GM12878 (cell line): ENCODE data around the gene WWOX. TPM values are rescaled to one million over a fixed set of nuclear protein-coding genes. Genes with fewer than 3 reads are reported as not detected.

Experiments
- ATAC-seq: fragments of 200-7000 bp; cut with Tn5 transposase; 3 replicates; pipeline ENCODE4 v1.9.1; 2020; ENCODE audit warnings: mild to moderate bottlenecking, moderate library complexity
- BruUV-seq: library from RNA; stranded (reverse); fragments of 400-500 nt; replicated peaks from 2 replicates; lab custom pipeline; 2021; lab: Mats Ljungman, UMichigan
- CTCF ChIA-PET: fragments of 300-600 bp; sonication (Branson Sonifier 250); formaldehyde crosslinking; extraction: SDS; loops from one replicate; lab custom pipeline; 2021; ENCODE audit warnings: inconsistent platforms; lab: Yijun Ruan, JAX
- POLR2A ChIA-PET: fragments of 350-600 bp; formaldehyde crosslinking; extraction: SDS; loops from one replicate; lab custom pipeline; 2021; ENCODE audit warnings: inconsistent platforms; lab: Charles Lee
- RAD21 ChIA-PET: fragments of 300-600 bp; sonication (Branson Sonifier 250); formaldehyde crosslinking; loops from one replicate; lab custom pipeline; 2023; ENCODE audit warnings: antibody characterized with exemption; ENCODE audit not compliant: unreplicated experiment; lab: Charles Lee
- SMC1A ChIA-PET: fragments of 300-600 bp; sonication (Branson Sonifier 250); formaldehyde crosslinking; loops from one replicate; lab custom pipeline; 2023; ENCODE audit not compliant: unreplicated experiment, uncharacterized antibody; lab: Charles Lee
- DNase-seq: peaks from one replicate; pipeline ENCODE4 v3.0.0-alpha.2; 2011; ENCODE audit warnings: low read depth, low spot score
- FAIRE-seq: peaks from 3 replicates; lab custom pipeline; 2011; peaks lifted over from hg19 to GRCh38; lab: Jason Lieb, UNC
- H2AFZ ChIP-seq: 2 replicates; pipeline ENCODE4 v1.6.0; 2011; ENCODE audit warnings: low read depth, low read length, control low read depth; ENCODE audit not compliant: control insufficient read depth
- H3K27ac ChIP-seq: 2 replicates; pipeline ENCODE4 v1.5.1; 2011; ENCODE audit warnings: control low read depth; ENCODE audit not compliant: control insufficient read depth, insufficient read depth
- H3K27me3 ChIP-seq, 2 experiments: replicated peaks in 1 of 2; 2 replicates each; pipeline versions ENCODE4 v1.6.0 to v1.6.1; 2011; ENCODE audit warnings: low read length in 1 of 2; ENCODE audit not compliant: control insufficient read depth in 2 of 2, insufficient read depth in 2 of 2
- H3K36me3 ChIP-seq, 2 experiments: 2 replicates each; pipeline ENCODE4 v1.5.1; 2011; ENCODE audit warnings: low read length in 1 of 2; ENCODE audit not compliant: control insufficient read depth in 2 of 2, insufficient read depth in 2 of 2
- H3K4me1 ChIP-seq: 2 replicates; pipeline ENCODE4 v1.6.1; 2011; ENCODE audit warnings: mild to moderate bottlenecking, low read length, moderate library complexity, mixed read lengths; ENCODE audit not compliant: control insufficient read depth, insufficient read depth
- H3K4me2 ChIP-seq: 2 replicates; pipeline ENCODE4 v1.6.0; 2011; ENCODE audit warnings: control low read depth; ENCODE audit not compliant: control insufficient read depth, insufficient read depth
- H3K4me3 ChIP-seq: fragments of 200-600 bp; sonication (generic); 2 replicates; pipeline ENCODE4 v1.5.1; 2016
- H3K79me2 ChIP-seq: 2 replicates; pipeline ENCODE4 v1.6.0; 2011; ENCODE audit warnings: low read length; ENCODE audit not compliant: control insufficient read depth, insufficient read depth
- H3K9ac ChIP-seq: 2 replicates; pipeline ENCODE4 v1.8.0; 2011; ENCODE audit warnings: low read length, control low read depth, mixed read lengths; ENCODE audit not compliant: control insufficient read depth, insufficient read depth
- H3K9me3 ChIP-seq: replicated peaks from 3 replicates; pipeline ENCODE4 v1.5.1; 2011; ENCODE audit warnings: mild to moderate bottlenecking, low read length; ENCODE audit not compliant: control insufficient read depth, insufficient read depth
- H4K20me1 ChIP-seq: 2 replicates; pipeline ENCODE4 v1.6.0; 2011; ENCODE audit not compliant: control insufficient read depth, insufficient read depth
- ATF7 ChIP-seq: fragments of 450-650 bp; IDR thresholded peaks from 2 replicates; pipeline ENCODE4 v1.6.1; 2016; ENCODE audit warnings: low read depth, mild to moderate bottlenecking
- CBFB ChIP-seq: IDR thresholded peaks from 2 replicates; pipeline ENCODE4 v1.6.1; 2016; ENCODE audit warnings: antibody characterized with exemption, low read depth
- GATAD2B ChIP-seq: fragments of 450-650 bp; conservative IDR thresholded peaks from 2 replicates; pipeline ENCODE4 v1.6.1; 2017; ENCODE audit warnings: low read depth, mild to moderate bottlenecking, moderate library complexity
- KLF5 ChIP-seq: fragments of 450-650 bp; IDR thresholded peaks from 2 replicates; pipeline ENCODE4 v1.6.1; 2014; ENCODE audit warnings: mild to moderate bottlenecking; ENCODE audit not compliant: partially characterized antibody
- SUZ12 ChIP-seq: fragments of 200-600 bp; sonication (generic); IDR thresholded peaks from one replicate; pipeline ENCODE4 v1.6.1; 2018; ENCODE audit warnings: antibody characterized with exemption, mild to moderate bottlenecking; ENCODE audit not compliant: unreplicated experiment
- whole genome bisulfite sequencing: methylation state at CpG from one replicate; pipeline ENCODE4 v1.1.6; 2016; ENCODE audit warnings: low lambda C conversion rate; ENCODE audit not compliant: insufficient replicate concordance, insufficient coverage; ENCODE audit errors: missing lambda C conversion rate; 5-methylcytosine and 5-hydroxymethylcytosine counted together
- in situ Hi-C: fragments of 300-500 bp; cut with MboI; formaldehyde crosslinking; loops from 9 replicates; pipeline ENCODE4 v1.14.3; 2018; ENCODE audit warnings: mixed read lengths
- intact Hi-C: fragments of 100-400 bp; cut with micrococcal nuclease; formaldehyde crosslinking; loops from one replicate; pipeline ENCODE4 v1.14.2; 2022; ENCODE audit not compliant: unreplicated experiment
- polyA plus RNA-seq, 11 experiments: library from polyadenylated mRNA; depleted of rRNA in 4 of 11; unstranded in 6 of 11; stranded (reverse) in 5 of 11; fragments of >200 nt; fragmentation: Nextera tagmentation in 4 of 11; fragmentation: Illumina TruSeq in 1 of 11; extraction: Ambion mirVana in 4 of 11; extraction: Trizol in 1 of 11; gene quantifications; 1 replicate in 1 of 11; 2 replicates in 10 of 11; pipeline versions ENCODE4 v1.2.1 to v1.2.3, GENCODE V29; 2011 to 2016; ENCODE audit warnings: inconsistent platforms in 2 of 11, missing spikeins in 2 of 11, low read depth in 1 of 11
- total RNA-seq, 4 experiments: library from RNA; depleted of rRNA in 3 of 4; stranded (reverse); fragments of >200 nt in 3 of 4; fragmentation: Illumina TruSeq in 1 of 4; extraction: Trizol in 1 of 4; gene quantifications; 2 replicates each; pipeline versions ENCODE4 v1.2.1 to v1.2.3, GENCODE V29; 2013 to 2021
- TF ChIP-seq, protein P1 (sequence below): fragments of 450-650 bp; formaldehyde crosslinking; IDR thresholded peaks from 2 replicates; pipeline ENCODE4 v1.5.0; 2022; ENCODE audit warnings: mild to moderate bottlenecking, missing genetic modification characterization
- TF ChIP-seq, protein P2 (sequence below): fragments of 450-650 bp; IDR thresholded peaks from 2 replicates; pipeline ENCODE4 v1.6.1; 2017; ENCODE audit warnings: borderline replicate concordance
- TF ChIP-seq, protein P3 (sequence below): fragments of 450-650 bp; IDR thresholded peaks from 2 replicates; pipeline ENCODE4 v1.6.1; 2017; ENCODE audit warnings: mild to moderate bottlenecking

Gene WWOX
- total and polyA plus RNA-seq, 10 of the 15 experiments (the other 5 are each of a cell fraction or from before 2014, with no cell fraction given) = 2.8 to 24.4 (median 17.8) TPM

DNA sequence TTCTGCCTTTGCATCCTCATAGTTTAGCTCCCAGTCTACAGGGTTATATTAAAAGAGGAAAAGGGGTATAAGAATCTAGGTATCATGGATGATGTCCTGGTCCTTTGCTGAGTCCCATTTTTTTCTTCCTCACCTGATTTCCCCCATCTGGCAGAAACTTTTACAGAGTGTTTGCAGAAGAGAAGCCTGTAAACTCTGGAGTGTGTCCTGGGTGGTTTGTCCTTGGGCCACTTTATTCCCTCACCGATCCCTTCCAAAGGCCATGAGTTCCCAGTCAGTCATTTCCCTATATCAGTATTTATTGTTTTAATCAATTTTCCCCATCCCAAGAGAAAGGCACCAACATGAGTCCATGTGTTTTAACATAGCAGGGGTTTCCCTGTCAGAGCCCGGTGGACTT, 638.2 kb downstream of the WWOX start:
- Histone ChIP-seq H4K20me1 (no peaks in the 10 kb centered on the region), H3K4me2 (no peak overlapping the region), H3K9me3 (no peaks in the 10 kb centered on the region; the same call in 2 of the 3 replicates), H3K4me3 (no peak overlapping the region), H3K27me3 (0 out of 4 replicates have a peak, but pooled peaks cover 0 to 3% of the 10 kb centered on the region in 2 experiments), H3K4me1 (peaks cover 4% of the 10 kb centered on the region), H3K9ac (no peak overlapping the region), H3K79me2 (no peaks in the 10 kb centered on the region), H3K27ac (no peak overlapping the region), H3K36me3 (no peaks in the 10 kb centered on the region), H2AFZ (no peak overlapping the region)
- TF ChIP-seq, protein P1, sequence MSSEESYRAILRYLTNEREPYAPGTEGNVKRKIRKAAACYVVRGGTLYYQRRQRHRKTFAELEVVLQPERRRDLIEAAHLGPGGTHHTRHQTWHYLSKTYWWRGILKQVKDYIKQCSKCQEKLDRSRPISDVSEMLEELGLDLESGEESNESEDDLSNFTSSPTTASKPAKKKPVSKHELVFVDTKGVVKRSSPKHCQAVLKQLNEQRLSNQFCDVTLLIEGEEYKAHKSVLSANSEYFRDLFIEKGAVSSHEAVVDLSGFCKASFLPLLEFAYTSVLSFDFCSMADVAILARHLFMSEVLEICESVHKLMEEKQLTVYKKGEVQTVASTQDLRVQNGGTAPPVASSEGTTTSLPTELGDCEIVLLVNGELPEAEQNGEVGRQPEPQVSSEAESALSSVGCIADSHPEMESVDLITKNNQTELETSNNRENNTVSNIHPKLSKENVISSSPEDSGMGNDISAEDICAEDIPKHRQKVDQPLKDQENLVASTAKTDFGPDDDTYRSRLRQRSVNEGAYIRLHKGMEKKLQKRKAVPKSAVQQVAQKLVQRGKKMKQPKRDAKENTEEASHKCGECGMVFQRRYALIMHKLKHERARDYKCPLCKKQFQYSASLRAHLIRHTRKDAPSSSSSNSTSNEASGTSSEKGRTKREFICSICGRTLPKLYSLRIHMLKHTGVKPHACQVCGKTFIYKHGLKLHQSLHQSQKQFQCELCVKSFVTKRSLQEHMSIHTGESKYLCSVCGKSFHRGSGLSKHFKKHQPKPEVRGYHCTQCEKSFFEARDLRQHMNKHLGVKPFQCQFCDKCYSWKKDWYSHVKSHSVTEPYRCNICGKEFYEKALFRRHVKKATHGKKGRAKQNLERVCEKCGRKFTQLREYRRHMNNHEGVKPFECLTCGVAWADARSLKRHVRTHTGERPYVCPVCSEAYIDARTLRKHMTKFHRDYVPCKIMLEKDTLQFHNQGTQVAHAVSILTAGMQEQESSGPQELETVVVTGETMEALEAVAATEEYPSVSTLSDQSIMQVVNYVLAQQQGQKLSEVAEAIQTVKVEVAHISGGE (CRISPR knock-in tag) = no peak
- TF ChIP-seq, protein P2, sequence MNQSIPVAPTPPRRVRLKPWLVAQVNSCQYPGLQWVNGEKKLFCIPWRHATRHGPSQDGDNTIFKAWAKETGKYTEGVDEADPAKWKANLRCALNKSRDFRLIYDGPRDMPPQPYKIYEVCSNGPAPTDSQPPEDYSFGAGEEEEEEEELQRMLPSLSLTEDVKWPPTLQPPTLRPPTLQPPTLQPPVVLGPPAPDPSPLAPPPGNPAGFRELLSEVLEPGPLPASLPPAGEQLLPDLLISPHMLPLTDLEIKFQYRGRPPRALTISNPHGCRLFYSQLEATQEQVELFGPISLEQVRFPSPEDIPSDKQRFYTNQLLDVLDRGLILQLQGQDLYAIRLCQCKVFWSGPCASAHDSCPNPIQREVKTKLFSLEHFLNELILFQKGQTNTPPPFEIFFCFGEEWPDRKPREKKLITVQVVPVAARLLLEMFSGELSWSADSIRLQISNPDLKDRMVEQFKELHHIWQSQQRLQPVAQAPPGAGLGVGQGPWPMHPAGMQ = no peak
- TF ChIP-seq, protein P3, sequence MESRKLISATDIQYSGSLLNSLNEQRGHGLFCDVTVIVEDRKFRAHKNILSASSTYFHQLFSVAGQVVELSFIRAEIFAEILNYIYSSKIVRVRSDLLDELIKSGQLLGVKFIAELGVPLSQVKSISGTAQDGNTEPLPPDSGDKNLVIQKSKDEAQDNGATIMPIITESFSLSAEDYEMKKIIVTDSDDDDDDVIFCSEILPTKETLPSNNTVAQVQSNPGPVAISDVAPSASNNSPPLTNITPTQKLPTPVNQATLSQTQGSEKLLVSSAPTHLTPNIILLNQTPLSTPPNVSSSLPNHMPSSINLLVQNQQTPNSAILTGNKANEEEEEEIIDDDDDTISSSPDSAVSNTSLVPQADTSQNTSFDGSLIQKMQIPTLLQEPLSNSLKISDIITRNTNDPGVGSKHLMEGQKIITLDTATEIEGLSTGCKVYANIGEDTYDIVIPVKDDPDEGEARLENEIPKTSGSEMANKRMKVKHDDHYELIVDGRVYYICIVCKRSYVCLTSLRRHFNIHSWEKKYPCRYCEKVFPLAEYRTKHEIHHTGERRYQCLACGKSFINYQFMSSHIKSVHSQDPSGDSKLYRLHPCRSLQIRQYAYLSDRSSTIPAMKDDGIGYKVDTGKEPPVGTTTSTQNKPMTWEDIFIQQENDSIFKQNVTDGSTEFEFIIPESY = no peak
- no peak for TF ChIP-seq SUZ12
- no peak for TF ChIP-seq ATF7
- no peak for TF ChIP-seq CBFB
- no peak for TF ChIP-seq KLF5
- no peak for TF ChIP-seq GATAD2B
- ChIA-PET SMC1A (no interaction called here), POLR2A (no interaction called here), CTCF (no interaction called here), RAD21 (no interaction called here)
- WGBS = 58% methylated on average over 2 of the region's 2 CpGs
- in situ Hi-C loops (no loop called here), intact Hi-C loops (no loop called here)
- BruUV-seq = no TSS peak
- FAIRE-seq (no peak), DNase-seq (no peak), ATAC-seq (no peak)
